Measurements from ENCODE around the gene NDFIP1.

The NDFIP1 gene

GRCh38 chr5:142156839-142157463 lies 48.4 kb downstream of the NDFIP1 start:
- Histone ChIP-seq H3K27me3 (ENCODE audit: insufficient read depth, low read length) (no peaks in the 10 kb centered on the region), H3K79me2 (ENCODE audit: control insufficient read depth, insufficient read depth, low read length, unreplicated experiment) (no peaks in the 10 kb centered on the region), H3K4me3 (ENCODE audit: low read depth, low read length) (no peak overlapping the region), H3K36me3 (ENCODE audit: insufficient read depth, low read length) (no peaks in the 10 kb centered on the region), H3K4me1 (ENCODE audit: control insufficient read depth, insufficient read depth, low read length, unreplicated experiment) (no peaks in the 10 kb centered on the region), H2AFZ (ENCODE audit: low read length, unreplicated experiment) (no peak overlapping the region), H3K27ac (ENCODE audit: low read depth, low read length) (no peak overlapping the region)

DNA sequence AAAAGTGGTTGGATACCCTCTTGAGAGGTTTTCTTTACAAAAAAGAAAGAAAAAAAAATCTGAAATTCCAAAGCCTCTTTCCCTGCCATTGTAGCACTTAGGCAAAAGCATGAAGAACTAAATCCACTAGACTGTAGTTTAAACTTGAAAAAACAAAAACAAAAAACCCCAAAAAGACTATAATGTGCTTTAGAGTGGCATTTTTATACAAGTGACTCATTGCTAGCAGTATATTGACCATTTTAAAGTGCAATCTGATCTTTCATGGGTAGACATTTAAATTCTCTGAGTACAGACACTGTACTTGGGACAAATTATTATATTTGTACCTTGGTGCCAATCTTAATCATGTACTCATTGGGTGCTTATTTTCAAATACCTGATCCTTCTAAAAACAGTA lies 50.8 kb downstream of the NDFIP1 start:
- Histone ChIP-seq H3K4me3 (ENCODE audit: low read depth, low read length) (no peak overlapping the region), H3K27me3 (ENCODE audit: insufficient read depth, low read length) (no peaks in the 10 kb centered on the region), H3K4me1 (ENCODE audit: control insufficient read depth, insufficient read depth, low read length, unreplicated experiment) (no peaks in the 10 kb centered on the region), H2AFZ (ENCODE audit: low read length, unreplicated experiment) (no peak overlapping the region), H3K36me3 (ENCODE audit: insufficient read depth, low read length) (no peaks in the 10 kb centered on the region), H3K79me2 (ENCODE audit: control insufficient read depth, insufficient read depth, low read length, unreplicated experiment) (no peaks in the 10 kb centered on the region), H3K27ac (ENCODE audit: low read depth, low read length) (no peak overlapping the region)

- no peak overlapping the region for H2AFZ ChIP-seq (ENCODE audit: low read length, unreplicated experiment)
- H3K27ac ChIP-seq (ENCODE audit: low read depth, low read length), result no peak overlapping the region
- H3K36me3 ChIP-seq (ENCODE audit: insufficient read depth, low read length), result no peaks in the 10 kb centered on the region
- H3K79me2 ChIP-seq (ENCODE audit: control insufficient read depth, insufficient read depth, low read length, unreplicated experiment), result no peaks in the 10 kb centered on the region
- no peaks in the 10 kb centered on the region for H3K4me1 ChIP-seq (ENCODE audit: control insufficient read depth, insufficient read depth, low read length, unreplicated experiment)
- H3K27me3 ChIP-seq (ENCODE audit: insufficient read depth, low read length), result no peaks in the 10 kb centered on the region
- no peak overlapping the region for H3K4me3 ChIP-seq (ENCODE audit: low read depth, low read length)
Measured at GRCh38 chr5:142164315-142164714, 55.7 kb downstream of the NDFIP1 start.

DNA sequence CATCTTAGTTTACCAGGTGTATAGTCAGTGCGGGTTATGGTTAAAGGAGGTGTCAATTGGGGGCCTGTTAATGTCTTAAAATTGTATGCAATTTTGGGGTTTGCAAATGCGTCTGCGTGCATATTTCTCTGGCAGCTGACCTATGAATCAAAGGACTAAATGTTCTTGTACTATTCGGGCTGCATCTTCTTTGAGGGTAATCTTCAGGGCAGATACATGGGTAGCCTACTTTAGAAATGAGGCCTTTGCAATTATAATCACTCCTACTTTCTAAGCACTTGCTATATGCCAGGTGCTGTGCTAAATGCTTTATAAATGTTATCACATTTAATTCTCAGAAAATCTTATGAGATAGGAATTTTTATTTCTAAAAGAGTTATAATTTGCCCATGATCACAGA lies 58.2 kb downstream of the NDFIP1 start:
- no peak overlapping the region for H3K4me3 ChIP-seq (ENCODE audit: low read depth, low read length)
- H3K27me3 ChIP-seq (ENCODE audit: insufficient read depth, low read length), result no peaks in the 10 kb centered on the region
- no peaks in the 10 kb centered on the region for H3K36me3 ChIP-seq (ENCODE audit: insufficient read depth, low read length)
- H3K79me2 ChIP-seq (ENCODE audit: control insufficient read depth, insufficient read depth, low read length, unreplicated experiment), result no peaks in the 10 kb centered on the region
- H3K4me1 ChIP-seq (ENCODE audit: control insufficient read depth, insufficient read depth, low read length, unreplicated experiment), result no peaks in the 10 kb centered on the region
- H3K27ac ChIP-seq (ENCODE audit: low read depth, low read length), result no peak overlapping the region
- no peak overlapping the region for H2AFZ ChIP-seq (ENCODE audit: low read length, unreplicated experiment)

DNA sequence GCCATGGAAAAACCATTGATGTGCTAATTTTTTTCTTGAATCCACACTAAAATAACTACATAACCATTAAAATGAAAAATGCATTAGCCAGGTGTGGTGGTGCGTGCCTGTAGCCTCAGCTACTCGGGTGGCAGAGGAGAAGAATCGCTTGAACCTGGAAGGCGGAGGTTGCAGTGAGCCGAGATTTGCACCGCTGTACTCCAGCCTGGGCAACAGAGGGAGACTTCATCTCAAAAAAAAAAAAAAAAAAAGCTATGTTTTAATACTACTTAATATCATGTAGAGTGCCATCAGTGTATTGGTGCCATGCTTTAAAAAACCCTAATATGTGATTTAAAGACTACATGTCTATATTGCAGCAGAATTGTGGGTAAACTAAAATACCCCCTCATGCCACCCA lies 58.9 kb downstream of the NDFIP1 start:
- Histone ChIP-seq H3K4me1 (ENCODE audit: control insufficient read depth, insufficient read depth, low read length, unreplicated experiment) (no peaks in the 10 kb centered on the region), H3K4me3 (ENCODE audit: low read depth, low read length) (no peak overlapping the region), H3K27me3 (ENCODE audit: insufficient read depth, low read length) (no peaks in the 10 kb centered on the region), H3K36me3 (ENCODE audit: insufficient read depth, low read length) (no peaks in the 10 kb centered on the region), H2AFZ (ENCODE audit: low read length, unreplicated experiment) (no peak overlapping the region), H3K27ac (ENCODE audit: low read depth, low read length) (no peak overlapping the region), H3K79me2 (ENCODE audit: control insufficient read depth, insufficient read depth, low read length, unreplicated experiment) (no peaks in the 10 kb centered on the region)

DNA sequence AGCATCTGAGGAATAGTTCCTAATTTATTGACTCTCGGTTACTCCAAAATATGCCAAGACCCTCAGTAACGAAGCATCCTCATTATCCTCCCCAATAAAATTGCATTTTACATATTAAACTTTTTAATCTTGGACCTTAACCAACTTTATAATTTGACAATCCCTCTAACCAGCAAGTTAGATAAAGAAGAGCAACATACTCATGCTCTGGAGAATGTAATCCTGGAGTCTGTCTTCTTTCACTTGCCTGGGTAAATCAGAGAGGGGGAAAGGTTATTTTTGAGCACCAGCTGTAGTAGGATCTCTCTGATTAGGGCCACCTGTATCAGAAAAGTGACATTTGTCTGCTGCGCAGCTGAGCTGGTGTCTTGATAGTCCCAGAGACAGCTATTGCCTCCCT lies 59.8 kb downstream of the NDFIP1 start:
- no peak overlapping the region for H3K27ac ChIP-seq (ENCODE audit: low read depth, low read length)
- H3K79me2 ChIP-seq (ENCODE audit: control insufficient read depth, insufficient read depth, low read length, unreplicated experiment), result no peaks in the 10 kb centered on the region
- H3K36me3 ChIP-seq (ENCODE audit: insufficient read depth, low read length), result no peaks in the 10 kb centered on the region
- no peaks in the 10 kb centered on the region for H3K4me1 ChIP-seq (ENCODE audit: control insufficient read depth, insufficient read depth, low read length, unreplicated experiment)
- H3K4me3 ChIP-seq (ENCODE audit: low read depth, low read length), result no peak overlapping the region
- no peaks in the 10 kb centered on the region for H3K27me3 ChIP-seq (ENCODE audit: insufficient read depth, low read length)
- no peak overlapping the region for H2AFZ ChIP-seq (ENCODE audit: low read length, unreplicated experiment)

DNA sequence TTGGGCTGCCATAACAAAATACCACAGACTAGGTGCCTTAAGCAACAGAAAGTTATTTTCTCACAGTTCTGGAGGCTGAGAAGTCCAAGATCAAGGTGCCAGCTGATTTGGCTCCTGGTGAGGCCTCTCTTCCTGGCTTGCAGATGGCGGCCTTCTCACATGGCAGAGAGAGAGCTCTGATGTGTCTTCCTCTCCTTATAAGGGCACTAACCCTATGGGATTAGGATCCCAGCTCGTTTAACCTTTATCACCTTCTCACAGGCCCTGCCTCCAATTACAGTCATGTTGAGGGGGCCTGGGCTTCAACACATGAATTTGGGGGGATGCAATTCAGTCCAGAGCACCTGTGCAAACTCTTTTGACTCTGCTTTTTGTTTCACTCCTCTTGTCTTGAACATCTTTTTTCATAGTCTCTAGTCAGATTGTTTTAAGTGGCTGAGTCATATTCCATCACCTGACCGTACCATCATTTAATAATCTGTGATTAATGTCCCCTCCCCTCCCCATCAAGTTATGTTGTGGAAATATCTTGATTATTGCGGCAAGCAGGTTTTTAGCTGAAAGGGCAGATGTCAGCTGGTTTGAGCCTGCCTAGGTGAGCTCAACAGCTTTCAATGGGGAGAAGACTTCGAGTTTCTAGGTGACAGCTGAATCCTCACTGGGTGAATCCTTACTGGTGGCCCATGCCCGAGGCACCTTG lies 61.8 kb downstream of the NDFIP1 start:
- Histone ChIP-seq H3K27ac (ENCODE audit: low read depth, low read length) (no peak overlapping the region), H3K36me3 (ENCODE audit: insufficient read depth, low read length) (no peaks in the 10 kb centered on the region), H3K4me3 (ENCODE audit: low read depth, low read length) (no peak overlapping the region), H3K4me1 (ENCODE audit: control insufficient read depth, insufficient read depth, low read length, unreplicated experiment) (no peaks in the 10 kb centered on the region), H2AFZ (ENCODE audit: low read length, unreplicated experiment) (no peak overlapping the region), H3K79me2 (ENCODE audit: control insufficient read depth, insufficient read depth, low read length, unreplicated experiment) (no peaks in the 10 kb centered on the region), H3K27me3 (ENCODE audit: insufficient read depth, low read length) (no peaks in the 10 kb centered on the region)

GRCh38 chr5:142171270-142171669 lies 62.7 kb downstream of the NDFIP1 start:
- H3K4me1 ChIP-seq (ENCODE audit: control insufficient read depth, insufficient read depth, low read length, unreplicated experiment), result no peaks in the 10 kb centered on the region
- no peaks in the 10 kb centered on the region for H3K27me3 ChIP-seq (ENCODE audit: insufficient read depth, low read length)
- H2AFZ ChIP-seq (ENCODE audit: low read length, unreplicated experiment), result no peak overlapping the region
- H3K27ac ChIP-seq (ENCODE audit: low read depth, low read length), result no peak overlapping the region
- no peaks in the 10 kb centered on the region for H3K79me2 ChIP-seq (ENCODE audit: control insufficient read depth, insufficient read depth, low read length, unreplicated experiment)
- no peaks in the 10 kb centered on the region for H3K36me3 ChIP-seq (ENCODE audit: insufficient read depth, low read length)
- no peak overlapping the region for H3K4me3 ChIP-seq (ENCODE audit: low read depth, low read length)

GRCh38 chr5:142175039-142175438 lies 66.5 kb downstream of the NDFIP1 start:
- Histone ChIP-seq H3K79me2 (ENCODE audit: control insufficient read depth, insufficient read depth, low read length, unreplicated experiment) (no peaks in the 10 kb centered on the region), H3K4me1 (ENCODE audit: control insufficient read depth, insufficient read depth, low read length, unreplicated experiment) (no peaks in the 10 kb centered on the region), H3K27me3 (ENCODE audit: insufficient read depth, low read length) (no peaks in the 10 kb centered on the region), H3K27ac (ENCODE audit: low read depth, low read length) (no peak overlapping the region), H3K4me3 (ENCODE audit: low read depth, low read length) (no peak overlapping the region), H3K36me3 (ENCODE audit: insufficient read depth, low read length) (no peaks in the 10 kb centered on the region), H2AFZ (ENCODE audit: low read length, unreplicated experiment) (no peak overlapping the region)

DNA sequence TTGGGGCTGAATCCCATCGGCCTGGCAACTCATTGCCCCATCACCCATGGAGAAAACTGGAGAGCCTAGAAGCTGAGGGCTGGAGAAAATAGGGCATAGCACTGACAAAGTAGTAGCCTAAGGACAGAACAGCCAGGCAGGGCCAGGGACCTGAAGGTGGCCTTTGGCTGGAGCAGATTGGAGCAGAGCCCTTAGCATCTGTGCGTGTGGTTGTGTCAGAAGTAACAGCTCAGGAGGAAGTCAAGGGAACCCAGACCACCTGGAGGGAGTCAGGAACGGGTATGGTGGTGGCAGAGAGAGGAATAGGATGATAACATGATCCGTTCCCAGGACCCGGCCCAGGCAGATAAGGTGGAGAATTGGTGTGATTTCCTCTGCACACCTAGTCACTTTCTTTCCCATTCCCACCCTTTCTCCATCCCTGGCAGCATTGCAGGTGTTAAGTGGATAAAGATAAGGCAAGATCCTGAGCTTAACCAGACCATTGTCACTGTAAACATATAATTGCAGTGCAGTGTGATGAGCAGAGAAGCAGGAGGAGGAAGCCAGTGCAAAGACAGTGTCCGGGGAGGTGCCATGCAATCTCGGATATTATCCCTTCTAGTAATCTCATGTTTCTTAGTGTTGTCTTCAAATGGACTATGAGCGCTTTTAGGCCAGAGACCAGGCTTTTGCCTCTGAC lies 67.0 kb downstream of the NDFIP1 start:
- Histone ChIP-seq H3K4me1 (ENCODE audit: control insufficient read depth, insufficient read depth, low read length, unreplicated experiment) (no peaks in the 10 kb centered on the region), H3K27ac (ENCODE audit: low read depth, low read length) (no peak overlapping the region), H3K36me3 (ENCODE audit: insufficient read depth, low read length) (no peaks in the 10 kb centered on the region), H3K4me3 (ENCODE audit: low read depth, low read length) (no peak overlapping the region), H3K27me3 (ENCODE audit: insufficient read depth, low read length) (no peaks in the 10 kb centered on the region), H2AFZ (ENCODE audit: low read length, unreplicated experiment) (no peak overlapping the region), H3K79me2 (ENCODE audit: control insufficient read depth, insufficient read depth, low read length, unreplicated experiment) (no peaks in the 10 kb centered on the region)

DNA sequence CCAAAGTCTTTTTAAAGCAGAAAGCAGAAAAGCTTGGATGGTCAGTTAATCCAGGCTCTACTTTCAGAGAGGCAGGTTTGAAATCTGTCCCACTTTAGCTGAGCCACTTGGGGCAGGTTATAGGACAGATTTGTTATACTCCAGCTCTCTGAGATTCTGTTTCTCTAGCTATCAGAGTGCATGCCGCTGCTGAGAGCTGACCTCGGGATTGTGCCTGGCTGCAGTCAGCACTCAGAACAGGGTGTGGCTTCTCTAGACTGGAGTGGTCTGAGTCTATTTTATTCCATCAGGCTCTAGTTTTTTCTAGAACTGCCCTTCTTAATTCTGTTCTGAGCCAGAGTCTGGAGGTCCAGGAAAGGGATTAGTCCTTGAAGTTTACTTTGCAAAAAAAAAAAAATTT lies 67.7 kb downstream of the NDFIP1 start:
- Histone ChIP-seq H3K27ac (ENCODE audit: low read depth, low read length) (no peak overlapping the region), H3K27me3 (ENCODE audit: insufficient read depth, low read length) (no peaks in the 10 kb centered on the region)

More for the DNA sequence above, 67.7 kb downstream of the NDFIP1 start:
- H3K4me3 ChIP-seq (ENCODE audit: low read depth, low read length), result no peak overlapping the region
- no peaks in the 10 kb centered on the region for H3K36me3 ChIP-seq (ENCODE audit: insufficient read depth, low read length)
- H2AFZ ChIP-seq (ENCODE audit: low read length, unreplicated experiment), result no peak overlapping the region
- no peaks in the 10 kb centered on the region for H3K79me2 ChIP-seq (ENCODE audit: control insufficient read depth, insufficient read depth, low read length, unreplicated experiment)
- no peaks in the 10 kb centered on the region for H3K4me1 ChIP-seq (ENCODE audit: control insufficient read depth, insufficient read depth, low read length, unreplicated experiment)
